ENCODE data around the gene GRHL1. TPM values are rescaled to one million over a fixed set of nuclear protein-coding genes. Genes with fewer than 3 reads are reported as not detected.

GRHL1 gene
- total and polyA plus RNA-seq, 2 of the 8 experiments (the other 6 are each of a cell fraction or from before 2014, with no cell fraction given) = 1.3 to 3.6 TPM

DNA sequence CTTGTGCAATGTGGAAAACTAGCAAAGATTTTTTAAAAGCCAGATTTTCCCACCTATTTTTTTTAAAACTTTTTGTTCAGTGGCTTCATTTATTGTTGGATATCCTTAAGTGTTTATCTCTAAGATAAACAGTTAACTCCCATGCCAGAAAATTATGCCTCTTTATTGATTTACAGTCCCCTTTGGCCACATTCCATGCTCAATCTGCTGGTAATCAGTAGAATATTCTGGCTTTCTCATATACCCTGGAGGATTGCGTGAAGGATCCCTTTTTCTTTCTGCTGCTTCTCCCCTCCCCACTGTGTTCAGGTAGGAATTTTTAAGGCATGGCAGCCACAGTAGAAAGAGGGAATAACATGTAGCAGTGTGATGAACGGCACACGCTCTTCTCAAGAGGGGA, 2.6 kb downstream of the GRHL1 start:
- Histone ChIP-seq H2BK15ac (ENCODE audit: low read length) (no peak overlapping the region), H3K18ac (ENCODE audit: extremely low read depth, low read length) (no peak overlapping the region), H3K56ac (replicated peaks; ENCODE audit: insufficient read length, low read depth, low read length) (no peak overlapping the region), H3K27ac (ENCODE audit: low read depth, low read length) (no peak overlapping the region), H3K4me2 (ENCODE audit: insufficient read depth in 1 of 2, low read depth in 2 of 2, low read length in 2 of 2) (no peak overlapping the region), H3K4ac (replicated peaks; ENCODE audit: insufficient read length, low read depth, low read length) (no peak overlapping the region), H2BK5ac (ENCODE audit: low read depth, low read length) (no peak overlapping the region), H3K23ac (ENCODE audit: insufficient read length) (no peak overlapping the region), H3K4me1 (replicated peaks in 1 of 4; ENCODE audit: control insufficient read depth in 3 of 4, insufficient read depth in 4 of 4, low read length in 3 of 4) (no peaks in the 10 kb centered on the region), H3K79me1 (ENCODE audit: low read depth, low read length) (no peaks in the 10 kb centered on the region), H2BK120ac (replicated peaks; ENCODE audit: low read depth, low read length) (no peak overlapping the region), H4K20me1 (replicated peaks in 1 of 2; ENCODE audit: control insufficient read depth in 1 of 2, insufficient read depth in 2 of 2, low read length in 2 of 2) (peaks cover 0 to 2% of the 10 kb centered on the region in 2 experiments), H3K36me3 (ENCODE audit: control insufficient read depth in 2 of 4, insufficient read depth in 4 of 4, low read length in 3 of 4) (no peaks in the 10 kb centered on the region), H3K79me2 (ENCODE audit: control insufficient read depth in 1 of 2, insufficient read depth in 2 of 2, low read length in 2 of 2) (no peaks in the 10 kb centered on the region), H4K8ac (ENCODE audit: extremely low read depth, insufficient read depth, low read length) (no peak overlapping the region), H3K9ac (replicated peaks in 1 of 4; ENCODE audit: extremely low read depth in 1 of 4, low read depth in 3 of 4, low read length in 3 of 4) (no peak overlapping the region), H4K5ac (ENCODE audit: insufficient read length, low read depth, low read length) (no peak overlapping the region), H2AK5ac (ENCODE audit: low read depth, low read length) (no peak overlapping the region), H3K14ac (ENCODE audit: insufficient read length) (no peak overlapping the region), H3K27me3 (replicated peaks in 1 of 4; ENCODE audit: control insufficient read depth in 3 of 4, extremely low read depth in 1 of 4, insufficient read depth in 3 of 4, low read length in 3 of 4) (peaks cover 8 to 35% (median 29%) of the 10 kb centered on the region in 4 experiments), H2AFZ (ENCODE audit: low read length) (no peak overlapping the region), H3K23me2 (ENCODE audit: low read depth, low read length) (peaks cover 11% of the 10 kb centered on the region; the same call in 1 of the 2 replicates), H3K4me3 (ENCODE audit: extremely low read depth in 1 of 4, insufficient read depth in 2 of 4, low read depth in 3 of 4, low read length in 4 of 4) (no peak overlapping the region), H4K91ac (replicated peaks; ENCODE audit: insufficient read length, low read length) (no peak overlapping the region), H2BK12ac (ENCODE audit: low read depth, low read length) (no peak overlapping the region), H3K9me3 (ENCODE audit: insufficient read depth in 2 of 2, low read depth in 1 of 2, low read length in 1 of 2) (no peaks in the 10 kb centered on the region), H2BK20ac (ENCODE audit: low read length) (no peak overlapping the region)
- ChIA-PET CTCF (ENCODE audit: partially characterized antibody) (no interaction called here), POLR2A (ENCODE audit: partially characterized antibody) (no interaction called here)
- no peak for FAIRE-seq
- 90% methylated on average over 3 of the region's 3 CpGs; no CpG with 5 or more reads in 1 of the 2 experiments for WGBS, 2 experiments (ENCODE audit: extremely low coverage in 1 of 2, insufficient coverage in 1 of 2, insufficient read length in 1 of 2, insufficient replicate concordance in 2 of 2, low coverage in 1 of 2, low lambda C conversion rate in 2 of 2, missing lambda C conversion rate in 1 of 2)
- DNase-seq (ENCODE audit: low read depth in 1 of 2, low spot score in 2 of 2) = no peak
- TF ChIP-seq SIRT6 (IDR thresholded peaks at IDR 0.05; ENCODE audit: low read length) (no peak), JUN (IDR thresholded peaks at IDR 0.05; ENCODE audit: low read depth, low read length) (no peak), RAD21 (IDR thresholded peaks at IDR 0.05 in 1 of 2, conservative IDR thresholded peaks at IDR 0.05 in 1 of 2; ENCODE audit: low read depth in 2 of 2, low read length in 2 of 2) (no peak), CBX5 (IDR thresholded peaks at IDR 0.05; ENCODE audit: low read depth, low read length) (no peak), HDAC2 (IDR thresholded peaks at IDR 0.05; ENCODE audit: borderline replicate concordance in 1 of 2, low read depth in 2 of 2, low read length in 2 of 2) (no peak), NRF1 (IDR thresholded peaks at IDR 0.05; ENCODE audit: low read depth, low read length) (no peak), POU5F1 (IDR thresholded peaks at IDR 0.05; ENCODE audit: low read depth, low read length) (no peak), TAF7 (optimal IDR thresholded peaks at IDR 0.05; ENCODE audit: borderline replicate concordance, low read depth, low read length) (no peak), TEAD4 (IDR thresholded peaks at IDR 0.05; ENCODE audit: low read depth, low read length) (no peak), EGR1 (IDR thresholded peaks at IDR 0.05; ENCODE audit: borderline replicate concordance, low read depth, low read length) (no peak)

All from H1 (cell line).